Measurements from ENCODE around the gene ASB1.

- TF ChIP-seq NR0B1 (IDR thresholded peaks at IDR 0.05; ENCODE audit: partially characterized antibody) (no peak), GATAD2A (IDR thresholded peaks at IDR 0.05) (no peak), MEF2A (IDR thresholded peaks at IDR 0.05; ENCODE audit: control insufficient read depth, low read depth, low read length) (no peak), KAT7 (CRISPR knock-in tag; IDR thresholded peaks at IDR 0.05; ENCODE audit: borderline replicate concordance) (no peak), ZNF639 (CRISPR knock-in tag; conservative IDR thresholded peaks at IDR 0.05 in 1 of 2, IDR thresholded peaks at IDR 0.05 in 1 of 2) (no peak), USF2 (CRISPR knock-in tag; IDR thresholded peaks at IDR 0.05) (no peak), BRF1 (IDR thresholded peaks at IDR 0.05; ENCODE audit: borderline replicate concordance, extremely low read depth, insufficient read length) (no peak), ZNF224 (CRISPR knock-in tag; IDR thresholded peaks at IDR 0.05) (no peak), SPI1 (IDR thresholded peaks at IDR 0.05; ENCODE audit: borderline replicate concordance, low read depth, low read length) (no peak), DPF2 (IDR thresholded peaks at IDR 0.05) (no peak)
- TF ChIP-seq, protein P1, sequence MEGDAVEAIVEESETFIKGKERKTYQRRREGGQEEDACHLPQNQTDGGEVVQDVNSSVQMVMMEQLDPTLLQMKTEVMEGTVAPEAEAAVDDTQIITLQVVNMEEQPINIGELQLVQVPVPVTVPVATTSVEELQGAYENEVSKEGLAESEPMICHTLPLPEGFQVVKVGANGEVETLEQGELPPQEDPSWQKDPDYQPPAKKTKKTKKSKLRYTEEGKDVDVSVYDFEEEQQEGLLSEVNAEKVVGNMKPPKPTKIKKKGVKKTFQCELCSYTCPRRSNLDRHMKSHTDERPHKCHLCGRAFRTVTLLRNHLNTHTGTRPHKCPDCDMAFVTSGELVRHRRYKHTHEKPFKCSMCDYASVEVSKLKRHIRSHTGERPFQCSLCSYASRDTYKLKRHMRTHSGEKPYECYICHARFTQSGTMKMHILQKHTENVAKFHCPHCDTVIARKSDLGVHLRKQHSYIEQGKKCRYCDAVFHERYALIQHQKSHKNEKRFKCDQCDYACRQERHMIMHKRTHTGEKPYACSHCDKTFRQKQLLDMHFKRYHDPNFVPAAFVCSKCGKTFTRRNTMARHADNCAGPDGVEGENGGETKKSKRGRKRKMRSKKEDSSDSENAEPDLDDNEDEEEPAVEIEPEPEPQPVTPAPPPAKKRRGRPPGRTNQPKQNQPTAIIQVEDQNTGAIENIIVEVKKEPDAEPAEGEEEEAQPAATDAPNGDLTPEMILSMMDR (IDR thresholded peaks at IDR 0.05 in 2 of 3, conservative IDR thresholded peaks at IDR 0.05 in 1 of 3; ENCODE audit: insufficient read depth in 2 of 3, low read depth in 1 of 3, low read length in 3 of 3), result no peak
- TF ChIP-seq, protein P2, sequence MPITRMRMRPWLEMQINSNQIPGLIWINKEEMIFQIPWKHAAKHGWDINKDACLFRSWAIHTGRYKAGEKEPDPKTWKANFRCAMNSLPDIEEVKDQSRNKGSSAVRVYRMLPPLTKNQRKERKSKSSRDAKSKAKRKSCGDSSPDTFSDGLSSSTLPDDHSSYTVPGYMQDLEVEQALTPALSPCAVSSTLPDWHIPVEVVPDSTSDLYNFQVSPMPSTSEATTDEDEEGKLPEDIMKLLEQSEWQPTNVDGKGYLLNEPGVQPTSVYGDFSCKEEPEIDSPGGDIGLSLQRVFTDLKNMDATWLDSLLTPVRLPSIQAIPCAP (CRISPR knock-in tag; IDR thresholded peaks at IDR 0.05; ENCODE audit: borderline replicate concordance), result no peak
Measured at GRCh38 chr2:238406998-238407285, 19.8 kb upstream of the ASB1 start.
